Measurements from ENCODE around the gene ADISSP. TPM values are rescaled to one million over a fixed set of nuclear protein-coding genes. Genes with fewer than 3 reads are reported as not detected.

Gene ADISSP
- total RNA-seq, 1 experiment from 2014 or later, result 99.4 TPM

DNA sequence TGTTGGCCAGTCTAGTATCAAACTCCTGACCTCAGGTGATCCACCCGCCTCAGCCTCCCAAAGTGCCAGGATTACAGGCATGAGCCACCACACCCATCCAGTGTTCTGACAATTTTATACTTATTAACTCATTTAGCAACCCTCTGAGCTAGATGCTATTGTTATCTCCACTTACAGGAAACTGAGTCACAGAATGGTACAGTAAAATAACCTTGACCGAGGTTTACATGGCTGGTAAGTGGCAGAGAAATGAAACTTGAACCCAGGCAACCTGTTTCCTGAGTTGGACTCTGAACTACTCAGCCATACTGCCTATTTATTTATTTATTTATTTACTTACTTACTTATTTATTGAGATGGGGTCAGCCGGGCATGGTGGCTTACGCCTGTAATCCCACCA is 48.5 kb downstream of the ADISSP start:
- H3K36me3 ChIP-seq (ENCODE audit: control insufficient read depth in 1 of 2, insufficient read depth in 2 of 2, low read length in 2 of 2), result no peaks in the 10 kb centered on the region
- H3K4me3 ChIP-seq (replicated peaks in 1 of 2; ENCODE audit: low read depth in 1 of 2, low read length in 2 of 2), result no peak overlapping the region
- H3K9me3 ChIP-seq (ENCODE audit: control insufficient read depth in 1 of 2, insufficient read depth in 1 of 2, low read depth in 1 of 2, low read length in 2 of 2), result no peaks in the 10 kb centered on the region
- no peaks in the 10 kb centered on the region for H3K9me2 ChIP-seq (ENCODE audit: insufficient read depth)
- ChIA-PET POLR2A (no interaction called here), CTCF (interaction anchor here (2.1 to 2.5 kb wide), 2 partner anchors 8 to 11 kb away, joined by 7 to 8 read pairs; no protein-coding TSS in a partner anchor), RAD21 (ENCODE audit: low non-redundant PET in 1 of 2, low total read pairs in 2 of 2, uncharacterized antibody in 2 of 2, unreplicated experiment in 2 of 2) (no interaction called here)
- no peak overlapping the region for H2AFZ ChIP-seq (ENCODE audit: low read depth, low read length, poor library complexity, severe bottlenecking)
- H3K4me1 ChIP-seq (ENCODE audit: control insufficient read depth in 1 of 2, insufficient read depth in 2 of 2, low read length in 2 of 2), result 0 out of 4 replicates have a peak, but pooled peaks cover 0 to 4% of the 10 kb centered on the region in 2 experiments
- no peak overlapping the region for H3K9ac ChIP-seq (ENCODE audit: low read length)
- DNase-seq (ENCODE audit: low read depth, low spot score), result no peak
- H3K27me3 ChIP-seq (ENCODE audit: insufficient read depth, low read length), result peaks cover 7% of the 10 kb centered on the region
- BruUV-seq (replicated peaks), result no TSS peak
- no peaks in the 10 kb centered on the region for H4K20me1 ChIP-seq (ENCODE audit: insufficient read depth)
- TF ChIP-seq, protein P1, sequence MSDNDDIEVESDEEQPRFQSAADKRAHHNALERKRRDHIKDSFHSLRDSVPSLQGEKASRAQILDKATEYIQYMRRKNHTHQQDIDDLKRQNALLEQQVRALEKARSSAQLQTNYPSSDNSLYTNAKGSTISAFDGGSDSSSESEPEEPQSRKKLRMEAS (IDR thresholded peaks at IDR 0.05), result no peak
- TF ChIP-seq ATF3 (IDR thresholded peaks at IDR 0.05) (no peak), CTCF (IDR thresholded peaks at IDR 0.05 in 2 of 3, conservative IDR thresholded peaks at IDR 0.05 in 1 of 3; ENCODE audit: borderline replicate concordance in 1 of 3, insufficient read depth in 1 of 3, low read depth in 2 of 3, low read length in 2 of 3) (no peak), EZH2phosphoT487 (IDR thresholded peaks at IDR 0.05; ENCODE audit: borderline replicate concordance) (no peak), YY1 (IDR thresholded peaks at IDR 0.05; ENCODE audit: extremely low read depth, insufficient replicate concordance, low read depth, low read length) (no peak), EZH2 (IDR thresholded peaks at IDR 0.05) (no peak), ZNF274 (IDR thresholded peaks at IDR 0.05; ENCODE audit: low read depth, low read length) (no peak), TCF7L2 (IDR thresholded peaks at IDR 0.05; ENCODE audit: borderline replicate concordance, extremely low read depth, insufficient read depth, insufficient read length) (no peak)
- TF ChIP-seq, protein P2, sequence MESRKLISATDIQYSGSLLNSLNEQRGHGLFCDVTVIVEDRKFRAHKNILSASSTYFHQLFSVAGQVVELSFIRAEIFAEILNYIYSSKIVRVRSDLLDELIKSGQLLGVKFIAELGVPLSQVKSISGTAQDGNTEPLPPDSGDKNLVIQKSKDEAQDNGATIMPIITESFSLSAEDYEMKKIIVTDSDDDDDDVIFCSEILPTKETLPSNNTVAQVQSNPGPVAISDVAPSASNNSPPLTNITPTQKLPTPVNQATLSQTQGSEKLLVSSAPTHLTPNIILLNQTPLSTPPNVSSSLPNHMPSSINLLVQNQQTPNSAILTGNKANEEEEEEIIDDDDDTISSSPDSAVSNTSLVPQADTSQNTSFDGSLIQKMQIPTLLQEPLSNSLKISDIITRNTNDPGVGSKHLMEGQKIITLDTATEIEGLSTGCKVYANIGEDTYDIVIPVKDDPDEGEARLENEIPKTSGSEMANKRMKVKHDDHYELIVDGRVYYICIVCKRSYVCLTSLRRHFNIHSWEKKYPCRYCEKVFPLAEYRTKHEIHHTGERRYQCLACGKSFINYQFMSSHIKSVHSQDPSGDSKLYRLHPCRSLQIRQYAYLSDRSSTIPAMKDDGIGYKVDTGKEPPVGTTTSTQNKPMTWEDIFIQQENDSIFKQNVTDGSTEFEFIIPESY (IDR thresholded peaks at IDR 0.05; ENCODE audit: extremely low read depth, insufficient replicate concordance, low read length), result no peak
- no peak for ATAC-seq
- intact Hi-C loops (cut with micrococcal nuclease), result loop anchor here (5.0 kb wide), 1 partner anchor 373 kb away; no protein-coding TSS in a partner anchor
- no peaks in the 10 kb centered on the region for H3K79me2 ChIP-seq (ENCODE audit: insufficient read depth, low read length)
- no peak overlapping the region for H3K27ac ChIP-seq (ENCODE audit: low read depth, low read length)
- H3K4me2 ChIP-seq (ENCODE audit: low read length), result no peak overlapping the region

Data from HCT116 (cell line).